AG20443 (cell line): Measurements from ENCODE around the gene OR10A4.
"Not testable (repeated sequence)": the region's sequence is repeated elsewhere in the genome, so short reads cannot be mapped to it uniquely, and the experiment has no call there.

ENCODE experiments used
- DNase-seq: peaks from one replicate; pipeline ENCODE4 v3.0.0; 2012; ENCODE audit warnings: low spot score, mixed read lengths

OR10A4 gene

GRCh38 chr11:6898911-6899310, 22.5 kb downstream of the OR10A4 start:
- DNase-seq, result no peak

GRCh38 chr11:6900327-6900999, 24.0 kb downstream of the OR10A4 start:
- no peak for DNase-seq

DNA sequence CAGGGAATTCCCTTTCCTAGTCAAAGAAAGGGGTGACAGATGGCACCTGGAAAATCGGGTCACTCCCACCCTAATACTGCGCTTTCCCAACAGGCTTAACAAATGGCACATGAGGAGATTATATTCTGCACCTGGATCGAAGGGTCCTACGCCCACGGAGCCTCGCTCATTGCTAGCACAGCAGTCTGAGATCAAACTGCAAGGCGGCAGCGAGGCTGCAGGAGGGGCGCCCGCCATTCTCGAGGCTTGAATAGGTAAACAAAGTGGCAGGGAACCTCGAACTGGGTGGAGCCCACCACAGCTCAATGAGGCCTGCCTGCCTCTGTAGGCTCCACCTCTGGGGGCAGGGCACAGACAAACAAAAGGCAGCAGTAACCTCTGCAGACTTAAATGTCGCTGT, 28.4 kb downstream of the OR10A4 start:
- DNase-seq, result not testable (repeated sequence)

- DNase-seq, result no peak
These were observed 35.0 kb downstream of the OR10A4 start for GRCh38 chr11:6911378-6911777.

DNA sequence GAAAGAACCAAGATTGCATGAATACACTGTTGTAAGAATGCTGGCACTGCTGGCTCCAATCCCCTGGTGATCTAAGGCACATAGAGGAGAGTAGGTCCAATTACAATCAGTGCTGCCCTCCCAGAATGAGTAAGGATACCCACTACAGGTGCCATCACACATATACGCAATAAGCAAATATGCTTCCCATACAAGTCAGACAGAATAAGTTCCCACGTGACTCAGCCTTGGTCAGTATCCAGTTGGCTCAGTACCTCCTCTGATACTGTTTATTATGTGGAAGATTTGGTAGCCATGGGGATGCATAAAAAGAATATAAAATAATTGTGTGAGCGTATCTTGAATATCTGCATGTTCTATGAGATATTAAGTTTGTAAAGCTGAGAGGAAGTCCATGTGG, 35.5 kb downstream of the OR10A4 start:
- peak; percentile 11 for DNase-seq

GRCh38 chr11:6919698-6920097, 43.3 kb downstream of the OR10A4 start:
- no peak for DNase-seq

DNA sequence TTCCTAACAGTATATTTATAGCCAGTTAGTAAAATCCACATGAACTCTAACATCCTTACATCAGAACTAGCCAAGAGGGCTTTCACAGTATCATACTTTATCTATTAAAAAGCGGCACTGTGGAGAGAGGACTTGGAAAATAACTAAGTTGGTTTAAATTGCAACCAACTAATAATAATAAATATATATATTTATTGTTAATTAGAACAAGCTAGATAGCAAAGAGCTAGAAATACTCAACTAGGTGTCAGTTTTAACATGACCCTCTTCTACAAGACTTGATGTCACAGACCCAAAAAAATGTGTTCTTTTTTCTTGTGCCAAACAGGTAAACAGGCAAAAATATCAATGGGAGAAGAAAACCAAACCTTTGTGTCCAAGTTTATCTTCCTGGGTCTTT, 44.3 kb downstream of the OR10A4 start, which contains the start of gene OR2D3:
OR2D3 (plus strand) TSS at position 301 of the 400 bp plus-strand sequence; CDS start at position 301, 0 bp downstream.
- no peak for DNase-seq

- DNase-seq, result no peak
These were observed 48.7 kb downstream of the OR10A4 start for GRCh38 chr11:6925007-6925577.

DNA sequence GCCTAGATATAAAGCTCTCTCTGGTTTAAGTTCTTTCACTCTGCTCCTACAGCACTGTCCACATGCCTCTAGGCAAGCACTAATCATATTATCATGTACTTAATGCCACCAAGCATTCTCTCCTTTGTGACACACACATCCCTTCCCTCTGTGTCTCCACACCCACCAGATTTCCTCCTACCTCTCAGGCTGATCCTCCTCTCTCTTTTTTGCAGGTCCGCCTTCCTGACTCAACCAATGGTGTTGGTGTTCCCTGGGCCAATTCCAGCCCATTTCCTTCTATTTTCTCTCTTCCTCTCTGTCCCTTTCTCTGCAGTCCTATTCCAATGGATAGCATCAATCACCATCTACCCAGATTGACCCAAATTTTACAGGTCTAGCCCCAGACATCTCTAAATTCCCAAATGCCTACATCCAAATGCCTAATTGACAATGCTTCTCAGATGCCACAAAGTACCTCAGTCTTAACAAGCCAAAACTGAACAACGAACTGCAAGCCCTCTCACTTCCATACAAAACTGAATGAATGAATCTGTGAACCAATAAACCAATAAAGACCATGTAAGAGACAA, 49.3 kb downstream of the OR10A4 start:
- peak; percentile 24 for DNase-seq

- peak; percentile 92 for DNase-seq
These were observed 50.0 kb downstream of the OR10A4 start, which contains the start of gene ZNF215 for GRCh38 chr11:6926208-6927029. Gene ZNF215 (plus strand): TSS chr11:6926426. CDS start chr11:6932273, 5,847 bp downstream.

GRCh38 chr11:6927030-6927617, 50.7 kb downstream of the OR10A4 start:
- no peak for DNase-seq
